Measurements from ENCODE around the gene RAB18.
A peak's percentile ranks its signal among the peaks of the same experiment; 100 is the strongest.
"Not testable (repeated sequence)": the region's sequence is repeated elsewhere in the genome, so short reads cannot be mapped to it uniquely, and the experiment has no call there.

Gene RAB18

DNA sequence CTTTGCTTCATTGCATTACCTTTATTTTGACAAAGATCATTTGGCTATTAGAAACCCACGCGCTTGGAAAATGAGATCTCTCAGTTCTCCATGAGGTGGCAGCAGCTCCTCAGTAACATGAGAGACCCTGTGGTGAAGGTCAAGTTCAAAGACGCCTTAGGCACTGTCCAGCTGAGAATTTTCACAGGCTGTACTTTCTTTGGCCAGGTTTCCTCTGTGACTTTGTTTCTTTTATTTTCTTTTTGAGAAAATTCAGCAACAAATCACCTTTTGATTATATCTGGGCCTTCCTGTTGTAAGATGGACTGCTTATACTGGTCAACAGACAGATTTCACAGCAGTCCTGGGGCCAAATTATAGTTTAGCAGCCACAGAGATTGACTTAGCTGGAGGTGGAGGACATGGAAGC is 54.5 kb downstream of the RAB18 start:
- DNase-seq, result peak; percentile 64

DNA sequence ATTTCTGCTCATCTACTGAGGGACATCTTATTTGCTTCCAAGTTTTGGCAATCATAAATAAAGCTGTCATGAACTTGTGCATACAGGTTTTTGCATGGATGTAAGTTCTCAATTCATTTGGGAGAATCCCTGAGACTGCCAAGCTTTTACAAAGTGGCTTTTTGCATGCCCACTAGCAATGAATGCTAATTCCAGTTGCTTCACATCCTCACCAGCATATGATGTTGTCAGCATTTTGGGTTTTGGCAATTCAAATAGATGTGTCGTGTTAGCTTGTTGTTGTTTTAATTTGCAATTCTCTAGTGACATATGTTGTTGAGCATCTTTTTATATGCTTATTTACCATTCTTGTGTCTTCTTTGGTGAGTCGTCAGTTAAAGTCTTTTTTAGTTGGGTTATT is 57.2 kb downstream of the RAB18 start:
- DNase-seq, result no peak

DNA sequence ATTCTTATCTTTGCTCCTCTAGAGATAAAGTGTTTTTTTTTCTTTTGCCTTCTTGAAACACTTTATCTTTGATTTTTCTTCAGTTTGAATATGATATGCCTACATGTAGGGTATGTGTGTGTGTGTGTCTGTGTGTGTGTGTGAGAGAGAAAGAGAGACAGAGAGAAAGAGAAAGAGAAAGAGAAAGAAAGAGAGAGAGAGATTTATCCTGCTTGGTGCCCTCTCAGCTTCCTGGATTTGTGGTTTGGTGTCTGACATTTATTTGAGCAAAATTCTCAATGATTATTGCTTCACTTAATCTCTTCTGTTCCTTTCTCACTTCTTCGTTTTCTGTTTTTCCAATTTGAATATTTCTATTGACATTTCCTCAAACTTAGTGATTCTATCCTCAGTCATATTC is 60.3 kb downstream of the RAB18 start:
- DNase-seq, result no peak

DNA sequence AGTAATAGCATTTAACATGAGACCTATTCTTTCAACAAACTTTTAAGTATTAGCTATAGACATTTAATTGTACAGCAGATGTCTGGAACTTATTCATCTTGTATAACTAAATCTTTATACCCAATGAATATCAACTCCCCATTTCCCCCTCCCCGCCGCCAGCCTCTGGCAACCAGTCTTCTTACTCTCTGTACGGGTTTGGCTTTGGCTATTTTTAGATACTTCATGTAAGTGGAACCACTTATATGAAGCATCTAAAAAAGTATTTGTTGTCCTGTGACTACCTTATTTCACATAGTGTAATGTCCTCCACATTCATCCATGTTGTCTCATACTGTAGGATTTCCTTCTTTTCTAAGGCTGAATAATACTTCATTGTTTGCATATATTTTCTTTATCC is 60.8 kb downstream of the RAB18 start:
- no peak for DNase-seq

DNA sequence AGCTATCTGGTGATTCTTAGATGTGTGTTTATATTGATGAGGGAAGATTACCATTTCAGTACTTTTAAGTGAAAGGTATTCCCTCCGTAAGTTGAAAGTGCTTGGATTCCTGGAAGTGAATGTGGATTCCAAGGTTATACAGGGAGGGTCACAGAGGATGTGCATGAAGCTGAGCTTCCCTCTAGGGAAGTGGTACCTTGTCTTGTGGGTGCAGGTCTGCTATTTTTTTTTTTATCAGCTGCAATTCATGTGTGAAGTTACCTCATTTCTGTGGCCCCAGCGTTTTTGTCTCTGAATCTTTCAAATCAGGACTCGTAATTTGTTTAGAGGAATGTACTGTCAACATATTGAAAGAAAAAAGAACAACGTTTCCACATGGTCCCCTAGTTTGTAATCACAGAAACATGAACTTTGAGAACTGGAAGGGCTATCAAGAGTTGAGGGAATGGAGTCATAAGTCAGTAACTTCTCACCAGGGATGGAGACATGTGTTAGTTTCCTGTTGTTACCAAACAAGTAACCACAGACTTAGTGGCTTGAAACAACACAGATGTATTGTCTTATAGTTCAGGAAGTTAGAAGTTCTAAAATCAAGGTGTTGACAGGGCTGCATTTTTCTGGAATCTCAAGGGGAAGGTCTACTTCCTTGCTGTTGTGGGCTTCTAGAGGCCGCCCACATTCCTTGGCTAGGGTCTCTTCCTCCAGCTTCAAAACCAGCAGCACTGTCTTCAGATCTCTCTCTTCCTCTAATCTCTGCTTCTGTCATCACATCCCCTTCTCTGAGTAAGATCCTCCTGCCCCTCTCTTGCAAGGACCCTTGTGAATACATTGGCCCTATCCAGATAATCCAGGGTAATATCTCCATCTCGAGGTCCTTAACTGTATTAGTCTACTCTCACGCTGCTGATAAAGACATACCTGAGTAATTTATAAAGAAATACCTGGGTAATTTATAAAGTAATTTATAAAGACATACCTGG is 64.4 kb downstream of the RAB18 start:
- no peak for DNase-seq

DNA sequence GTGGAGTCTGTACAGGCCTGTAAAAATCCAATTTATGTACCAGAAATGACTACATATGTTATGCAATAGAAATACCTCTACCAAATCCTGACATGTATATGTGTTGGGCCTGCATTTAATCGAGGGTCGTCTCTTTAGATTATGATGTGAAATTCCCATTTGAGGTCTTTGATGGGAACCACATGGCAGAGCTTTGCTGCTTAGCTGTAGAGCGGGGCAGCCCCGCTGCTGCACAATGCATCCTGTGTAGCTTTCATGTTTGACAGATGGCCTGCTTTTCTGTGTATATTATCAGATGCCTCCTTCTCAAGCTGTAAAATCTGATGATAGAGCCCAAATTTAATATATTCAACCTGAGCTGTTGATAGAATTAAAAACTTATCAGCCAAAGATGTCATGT is 65.8 kb downstream of the RAB18 start:
- no peak for DNase-seq

DNA sequence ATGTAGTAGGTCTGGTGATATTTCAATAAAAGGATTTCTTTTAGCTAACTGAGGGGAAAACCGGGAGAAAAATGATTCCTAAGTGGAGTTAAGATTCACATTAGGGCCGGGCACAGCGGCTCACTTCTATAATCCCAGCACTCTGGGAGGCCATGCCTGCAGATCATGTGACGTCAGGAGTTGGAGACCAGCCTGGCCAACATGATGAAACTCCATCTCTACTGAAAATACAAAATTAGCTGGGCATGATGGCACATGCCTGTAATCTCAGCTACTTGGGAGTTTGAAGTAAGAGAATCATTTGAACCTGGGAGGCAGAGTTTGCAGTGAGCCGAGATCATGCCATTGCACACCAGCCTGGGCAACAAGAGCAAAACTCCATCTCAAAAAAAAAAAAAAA is 72.9 kb downstream of the RAB18 start:
- not testable (repeated sequence) for DNase-seq

DNA sequence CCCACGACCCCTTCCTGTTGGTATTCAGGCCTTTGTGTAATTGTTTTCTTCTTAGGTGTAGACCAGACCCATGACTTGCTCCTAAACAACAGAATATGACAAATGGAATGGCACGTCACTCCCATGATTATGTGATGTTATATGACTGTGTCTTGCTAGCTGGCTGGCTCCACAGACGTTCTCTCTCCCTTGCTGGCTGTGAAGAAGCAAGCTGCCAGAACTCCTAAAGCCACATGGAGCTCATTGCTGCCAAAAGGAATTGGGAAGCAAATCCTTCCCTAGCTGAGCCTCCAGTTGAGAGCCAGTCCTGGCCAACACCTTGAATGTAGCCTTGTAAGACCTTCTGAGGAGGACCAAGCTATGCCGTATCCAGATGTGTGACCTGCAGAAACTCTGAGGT is 74.2 kb downstream of the RAB18 start:
- no peak for DNase-seq

DNA sequence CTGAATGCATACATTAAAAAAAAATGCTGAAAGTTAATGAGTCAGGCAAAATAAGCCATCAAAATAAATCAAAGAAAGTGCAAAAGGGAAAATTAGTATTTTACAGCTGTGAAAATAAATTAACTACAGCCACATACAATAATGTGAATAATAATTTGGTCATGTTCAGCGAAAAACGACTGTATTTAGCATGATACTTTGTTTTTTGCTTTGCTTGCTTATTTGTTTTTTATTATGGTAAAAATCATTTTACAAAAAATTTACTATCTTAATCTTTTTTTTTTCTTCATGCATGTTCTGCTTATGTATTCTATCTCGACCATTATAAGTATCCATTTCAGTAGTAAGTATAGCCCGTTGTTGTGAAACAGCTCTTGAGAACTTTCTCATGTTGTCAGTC is 77.1 kb downstream of the RAB18 start:
- DNase-seq, result no peak

DNA sequence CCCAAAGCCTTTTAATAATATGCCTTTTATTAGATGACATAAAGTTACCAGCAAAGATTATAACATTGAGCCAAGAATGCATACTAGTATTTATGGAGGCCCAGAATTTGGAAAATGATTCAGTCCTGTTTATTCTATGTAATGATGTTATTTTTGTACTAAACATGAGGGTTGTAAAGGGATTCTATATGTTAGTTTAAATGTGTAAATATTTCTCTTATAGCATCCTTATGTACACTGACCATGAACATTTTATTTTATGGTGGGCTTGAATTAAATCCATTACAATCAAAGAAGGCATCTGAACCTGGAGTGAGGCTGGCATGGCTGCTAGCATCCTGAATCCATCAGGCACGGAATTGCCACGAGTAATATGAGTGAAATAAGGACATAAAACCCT is 80.2 kb downstream of the RAB18 start:
- no peak for DNase-seq

Data from islet precursor cell (in vitro differentiated cells).